ENCODE data around the gene DSTN.

Gene DSTN

GRCh38 chr20:17645546-17646208 is 75.8 kb downstream of the DSTN start:
- DNase-seq = peak in 3 of 10 donors; percentile 46 to 59 (median 48)

GRCh38 chr20:17646209-17646960 is 76.5 kb downstream of the DSTN start:
- peak in 2 of 10 donors; percentile 53 to 55 for DNase-seq
- intact Hi-C loops (cut with DNase I) = no loop called here

More at GRCh38 chr20:17645546-17646208, 75.8 kb downstream of the DSTN start:
- intact Hi-C loops (cut with DNase I) = no loop called here

- DNase-seq = peak in 1 of 10 donors; percentile 54
- intact Hi-C loops (cut with DNase I) = no loop called here
These were observed 77.1 kb downstream of the DSTN start for GRCh38 chr20:17646961-17647301.

- intact Hi-C loops (cut with DNase I) = no loop called here
- peak in 3 of 10 donors; percentile 61 to 81 (median 77) for DNase-seq
These were observed 77.8 kb downstream of the DSTN start for GRCh38 chr20:17647391-17648314.

- DNase-seq = peak in 3 of 10 donors; percentile 63 to 81 (median 76)
- intact Hi-C loops (cut with DNase I) = no loop called here
These were observed 78.4 kb downstream of the DSTN start for GRCh38 chr20:17648315-17648646.

GRCh38 chr20:17648791-17649730 is 79.2 kb downstream of the DSTN start:
- peak in 2 of 10 donors; percentile 75 to 78 for DNase-seq
- intact Hi-C loops (cut with DNase I) = no loop called here

GRCh38 chr20:17650301-17651128 is 80.6 kb downstream of the DSTN start:
- intact Hi-C loops (cut with DNase I) = no loop called here
- DNase-seq = peak in 2 of 10 donors; percentile 46 to 60

GRCh38 chr20:17651129-17651759 is 81.4 kb downstream of the DSTN start:
- peak in 1 of 10 donors; percentile 10 for DNase-seq
- intact Hi-C loops (cut with DNase I) = no loop called here

- intact Hi-C loops (cut with DNase I) = no loop called here
- peak in 2 of 10 donors; percentile 38 to 54 for DNase-seq
These were observed 82.0 kb downstream of the DSTN start for GRCh38 chr20:17651760-17652388.

GRCh38 chr20:17652411-17652810 is 82.5 kb downstream of the DSTN start:
- DNase-seq = peak in 2 of 10 donors; percentile 36 to 70

GRCh38 chr20:17653835-17654648 is 84.2 kb downstream of the DSTN start:
- DNase-seq = peak in 2 of 10 donors; percentile 41 to 60
- intact Hi-C loops (cut with DNase I) = no loop called here

More at GRCh38 chr20:17652411-17652810, 82.5 kb downstream of the DSTN start:
- intact Hi-C loops (cut with DNase I) = no loop called here

GRCh38 chr20:17654649-17655285 is 84.9 kb downstream of the DSTN start:
- peak in 3 of 10 donors; percentile 40 to 82 (median 77) for DNase-seq
- intact Hi-C loops (cut with DNase I) = no loop called here

- intact Hi-C loops (cut with DNase I) = no loop called here
- DNase-seq = peak in 1 of 10 donors; percentile 10
These were observed 85.4 kb downstream of the DSTN start for GRCh38 chr20:17655286-17655651.

GRCh38 chr20:17655865-17656479 is 86.1 kb downstream of the DSTN start:
- DNase-seq = peak in 1 of 10 donors; percentile 49
- intact Hi-C loops (cut with DNase I) = no loop called here

GRCh38 chr20:17657079-17657825 is 87.4 kb downstream of the DSTN start:
- peak in 1 of 10 donors; percentile 83 for DNase-seq

More at GRCh38 chr20:17657079-17657825, 87.4 kb downstream of the DSTN start:
- intact Hi-C loops (cut with DNase I) = no loop called here

Measured in posterior cingulate gyrus (tissue), 11 donors.